Tibial artery (tissue), 4 donors: ENCODE results near the gene MISP.

Experiments used
- DNase-seq, 2 donors: peaks; one replicate each; pipeline ENCODE4 v3.0.0-alpha.2; 2019
- H3K27ac ChIP-seq, 2 donors: fragments of 200-600 bp; sonication (generic) in 1 of 2; 1 replicate in 1 of 2; 2 replicates in 1 of 2; pipeline ENCODE4 v1.5.1; 2018 to 2019; ENCODE audit warnings: mild to moderate bottlenecking in 1 of 2
- H3K27me3 ChIP-seq, 2 donors: fragments of 200-600 bp; sonication (generic) in 1 of 2; one replicate each; pipeline versions ENCODE4 v1.5.1 to v1.6.0; 2016 to 2019
- H3K36me3 ChIP-seq, 3 donors: fragments of 200-600 bp; sonication (generic) in 2 of 3; one replicate each; pipeline ENCODE4 v1.5.1; 2016 to 2019; ENCODE audit warnings: mild to moderate bottlenecking in 2 of 3
- H3K4me1 ChIP-seq, 4 donors: fragments of 200-600 bp; sonication (generic) in 2 of 4; 1 replicate in 3 of 4; 2 replicates in 1 of 4; pipeline ENCODE4 v1.5.1; 2016 to 2019
- H3K4me3 ChIP-seq, 2 donors: fragments of 200-600 bp; sonication (generic) in 1 of 2; 1 replicate in 1 of 2; 2 replicates in 1 of 2; pipeline ENCODE4 v1.5.1; 2018 to 2019; ENCODE audit warnings: mild to moderate bottlenecking in 2 of 2
- H3K9me3 ChIP-seq, 3 donors: fragments of 200-600 bp; sonication (generic) in 1 of 3; one replicate each; pipeline ENCODE4 v1.5.1; 2016 to 2019
- CTCF ChIP-seq, 2 experiments: fragments of 200-600 bp in 1 of 2; fragments of 450-650 bp in 1 of 2; IDR thresholded peaks; one replicate each; pipeline ENCODE4 v1.5.1; 2017 to 2019; ENCODE audit warnings: antibody characterized with exemption in 2 of 2, mild to moderate bottlenecking in 1 of 2, moderate library complexity in 1 of 2
- intact Hi-C: fragments of 100-400 bp; cut with DNase I; formaldehyde crosslinking; loops from one replicate; pipeline ENCODE4 v1.15.0; 2023; ENCODE audit warnings: low total_unique reads

MISP gene

GRCh38 chr19:769616-770015 is 18.7 kb downstream of the MISP start:
- Histone ChIP-seq H3K9me3 (no peaks in the 10 kb centered on the region), H3K27ac (no peak overlapping the region), H3K36me3 (no peaks in the 10 kb centered on the region), H3K27me3 (peaks cover 0 to 37% of the 10 kb centered on the region in 2 donors), H3K4me3 (no peak overlapping the region), H3K4me1 (peaks cover 0 to 10% (median 4%) of the 10 kb centered on the region in 4 donors)
- intact Hi-C loops = loop anchor here (5.0 kb wide), 2 partner anchors 148 to 213 kb away; partner anchors contain the start of genes KISS1R and WDR18
- no peak for DNase-seq
- no peak for TF ChIP-seq CTCF (IDR thresholded peaks at IDR 0.05)

GRCh38 chr19:771332-771785 is 20.4 kb downstream of the MISP start:
- peak in 1 of 2 experiments; percentile 33 for TF ChIP-seq CTCF (IDR thresholded peaks at IDR 0.05)
- Histone ChIP-seq H3K27me3 (peaks cover 0 to 21% of the 10 kb centered on the region in 2 donors), H3K27ac (no peak overlapping the region), H3K9me3 (no peaks in the 10 kb centered on the region), H3K4me1 (peaks cover 0 to 10% (median 4%) of the 10 kb centered on the region in 4 donors), H3K4me3 (no peak overlapping the region), H3K36me3 (no peaks in the 10 kb centered on the region)
- intact Hi-C loops = loop anchor here (5.0 kb wide), 1 partner anchor 146 kb away; the partner anchor contains the start of gene KISS1R
- no peak for DNase-seq

- H3K27ac ChIP-seq = no peak overlapping the region
- H3K36me3 ChIP-seq = no peaks in the 10 kb centered on the region
- H3K9me3 ChIP-seq = no peaks in the 10 kb centered on the region
- H3K4me3 ChIP-seq = no peak overlapping the region
- no peak for TF ChIP-seq CTCF (IDR thresholded peaks at IDR 0.05)
- DNase-seq = no peak
- peaks cover 0 to 10% (median 4%) of the 10 kb centered on the region in 4 donors for H3K4me1 ChIP-seq
- H3K27me3 ChIP-seq = peaks cover 0 to 18% of the 10 kb centered on the region in 2 donors
- intact Hi-C loops = loop anchor here (5.0 kb wide), 1 partner anchor 145 kb away; the partner anchor contains the start of gene KISS1R
Observed at GRCh38 chr19:772063-772462, 21.2 kb downstream of the MISP start.

DNA sequence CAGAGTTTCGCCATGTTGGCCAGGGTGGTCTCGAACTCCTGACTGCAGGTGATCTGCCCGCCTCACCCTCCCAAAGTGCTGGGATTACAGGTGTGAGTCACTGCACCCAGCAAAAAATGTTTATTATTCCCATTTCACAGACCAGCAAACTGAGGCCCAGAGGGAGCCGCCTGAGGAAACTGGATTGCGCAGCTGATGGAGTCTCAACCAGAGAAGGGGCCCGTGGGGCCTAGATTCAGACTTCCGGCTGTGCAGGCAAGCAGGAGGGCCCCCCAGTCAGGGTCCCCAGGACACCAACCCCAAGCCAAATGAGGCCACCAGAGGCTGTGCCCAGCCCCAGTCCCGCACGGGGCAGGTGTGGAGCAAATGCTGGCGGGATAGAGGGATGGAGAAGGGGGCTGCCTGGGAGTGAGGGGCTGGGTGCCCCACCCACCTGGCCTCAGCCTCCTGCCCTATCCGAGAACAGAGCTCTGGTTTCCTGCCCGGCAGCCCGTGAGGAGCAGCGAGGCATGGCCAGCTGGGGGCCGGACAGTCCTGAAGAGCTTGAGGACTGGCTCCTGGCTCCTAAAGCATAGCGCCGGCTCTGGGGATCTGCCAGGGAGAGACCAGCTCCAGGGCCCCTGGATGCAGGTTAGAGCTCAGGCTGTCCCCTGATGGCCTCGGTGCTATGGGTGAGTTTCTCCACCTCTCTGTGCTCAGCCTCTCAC is 22.0 kb downstream of the MISP start:
- Histone ChIP-seq H3K4me1 (peaks cover 0 to 10% (median 4%) of the 10 kb centered on the region in 4 donors), H3K9me3 (no peaks in the 10 kb centered on the region), H3K4me3 (no peak overlapping the region), H3K27me3 (peaks cover 0 to 13% of the 10 kb centered on the region in 2 donors), H3K27ac (no peak overlapping the region), H3K36me3 (no peaks in the 10 kb centered on the region)
- no peak for TF ChIP-seq CTCF (IDR thresholded peaks at IDR 0.05)
- intact Hi-C loops = loop anchor here (5.0 kb wide), 1 partner anchor 144 kb away; the partner anchor contains the start of gene KISS1R
- no peak for DNase-seq

GRCh38 chr19:776549-776948 is 25.6 kb downstream of the MISP start:
- Histone ChIP-seq H3K9me3 (no peaks in the 10 kb centered on the region), H3K4me1 (peaks cover 0 to 7% (median 0%) of the 10 kb centered on the region in 4 donors), H3K36me3 (no peaks in the 10 kb centered on the region), H3K4me3 (no peak overlapping the region), H3K27ac (no peak overlapping the region), H3K27me3 (no peaks in the 10 kb centered on the region)
- no peak for DNase-seq
- TF ChIP-seq CTCF (IDR thresholded peaks at IDR 0.05) = no peak
- intact Hi-C loops = no loop called here
